H1 (cell line): ENCODE measurements around the gene RASL11B. TPM values are rescaled to one million over a fixed set of nuclear protein-coding genes. Genes with fewer than 3 reads are reported as not detected.

ENCODE experiments used
- CTCF ChIA-PET: fragments of 300-600 bp; sonication (Branson Sonifier 250); formaldehyde crosslinking; loops from one replicate; lab custom pipeline; 2021; ENCODE audit not compliant: partially characterized antibody; lab: Charles Lee
- POLR2A ChIA-PET: fragments of 300-600 bp; sonication (Branson Sonifier 250); formaldehyde crosslinking; loops from one replicate; lab custom pipeline; 2021; ENCODE audit warnings: inconsistent platforms; ENCODE audit not compliant: partially characterized antibody; lab: Charles Lee
- DNase-seq, 2 experiments: peaks; one replicate each; pipeline versions ENCODE4 v3.0.0 to v3.0.0-alpha.2; 2010 to 2022; ENCODE audit warnings: low spot score in 2 of 2, low read depth in 1 of 2, mixed read lengths in 1 of 2
- FAIRE-seq: peaks from 2 replicates; lab custom pipeline; 2011; peaks lifted over from hg19 to GRCh38; lab: Jason Lieb, UNC
- H2AFZ ChIP-seq: 2 replicates; pipeline ENCODE4 v1.8.1; 2012; ENCODE audit warnings: low read length, inconsistent platforms
- H2AK5ac ChIP-seq: 2 replicates; pipeline ENCODE4 v1.6.1; 2013; ENCODE audit warnings: low read depth, low read length
- H2BK120ac ChIP-seq: replicated peaks from 2 replicates; pipeline ENCODE3; 2013; ENCODE audit warnings: low read depth, low read length, inconsistent platforms
- H2BK12ac ChIP-seq: 2 replicates; pipeline ENCODE4 v1.6.1; 2013; ENCODE audit warnings: low read depth, low read length
- H2BK15ac ChIP-seq: 2 replicates; pipeline ENCODE4 v1.6.1; 2013; ENCODE audit warnings: low read length
- H2BK20ac ChIP-seq: 2 replicates; pipeline ENCODE4 v1.6.1; 2013; ENCODE audit warnings: low read length
- H2BK5ac ChIP-seq: 2 replicates; pipeline ENCODE4 v1.6.1; 2013; ENCODE audit warnings: low read depth, low read length
- H3K14ac ChIP-seq: 2 replicates; pipeline ENCODE4 v1.6.1; 2013; ENCODE audit warnings: inconsistent platforms; ENCODE audit not compliant: insufficient read length
- H3K18ac ChIP-seq: 2 replicates; pipeline ENCODE4 v1.6.1; 2013; ENCODE audit warnings: low read length; ENCODE audit errors: extremely low read depth
- H3K23ac ChIP-seq: 2 replicates; pipeline ENCODE4 v1.6.1; 2013; ENCODE audit warnings: inconsistent platforms; ENCODE audit not compliant: insufficient read length
- H3K23me2 ChIP-seq: 2 replicates; pipeline ENCODE4 v1.6.1; 2013; ENCODE audit warnings: low read depth, low read length
- H3K27ac ChIP-seq: 2 replicates; pipeline ENCODE4 v1.6.1; 2011; ENCODE audit warnings: low read depth, low read length, inconsistent platforms
- H3K27me3 ChIP-seq, 4 experiments: replicated peaks in 1 of 4; 1 replicate in 1 of 4; 2 replicates in 3 of 4; pipeline versions ENCODE4 v1.6.1 to v1.8.1; 2011 to 2013; ENCODE audit warnings: low read length in 3 of 4, mild to moderate bottlenecking in 3 of 4, inconsistent platforms in 2 of 4, mixed read lengths in 2 of 4, moderate library complexity in 1 of 4; ENCODE audit not compliant: control insufficient read depth in 3 of 4, insufficient read depth in 3 of 4; ENCODE audit errors: extremely low read depth in 1 of 4
- H3K36me3 ChIP-seq, 4 experiments: 2 replicates each; pipeline versions ENCODE4 v1.6.1 to v1.8.1; 2011 to 2013; ENCODE audit warnings: mild to moderate bottlenecking in 4 of 4, low read length in 3 of 4, moderate library complexity in 2 of 4, control low read depth in 1 of 4, inconsistent platforms in 1 of 4; ENCODE audit not compliant: insufficient read depth in 4 of 4, control insufficient read depth in 2 of 4
- H3K4ac ChIP-seq: replicated peaks from 2 replicates; pipeline ENCODE3; 2013; ENCODE audit warnings: low read length, low read depth, mixed read lengths, inconsistent platforms; ENCODE audit not compliant: insufficient read length
- H3K4me1 ChIP-seq, 4 experiments: replicated peaks in 1 of 4; 1 replicate in 1 of 4; 2 replicates in 3 of 4; pipeline versions ENCODE4 v1.6.1 to v1.8.1; 2011 to 2013; ENCODE audit warnings: low read length in 3 of 4, inconsistent platforms in 2 of 4, mixed read lengths in 1 of 4; ENCODE audit not compliant: insufficient read depth in 4 of 4, control insufficient read depth in 3 of 4
- H3K4me2 ChIP-seq, 2 experiments: 2 replicates each; pipeline versions ENCODE4 v1.6.1 to v1.8.1; 2011 to 2013; ENCODE audit warnings: low read depth in 2 of 2, low read length in 2 of 2, control low read depth in 1 of 2, inconsistent platforms in 1 of 2, mild to moderate bottlenecking in 1 of 2; ENCODE audit not compliant: insufficient read depth in 1 of 2
- H3K4me3 ChIP-seq, 4 experiments: fragments of 200-600, 300-600 bp in 1 of 4; sonication (generic), shearing (Covaris generic), sonication (Bioruptor Twin) in 1 of 4; 2 replicates each; pipeline versions ENCODE4 v1.5.1 to v1.8.1; 2011 to 2016; ENCODE audit warnings: low read length in 4 of 4, low read depth in 3 of 4, control low read depth in 2 of 4, inconsistent platforms in 2 of 4, mild to moderate bottlenecking in 2 of 4, mixed read lengths in 1 of 4, moderate library complexity in 1 of 4; ENCODE audit not compliant: insufficient read depth in 2 of 4; ENCODE audit errors: extremely low read depth in 1 of 4
- H3K56ac ChIP-seq: replicated peaks from 2 replicates; pipeline ENCODE3; 2013; ENCODE audit warnings: low read depth, mild to moderate bottlenecking, mixed read lengths, low read length, inconsistent platforms; ENCODE audit not compliant: insufficient read length
- H3K79me1 ChIP-seq: 2 replicates; pipeline ENCODE4 v1.6.1; 2013; ENCODE audit warnings: low read depth, low read length, control low read depth
- H3K79me2 ChIP-seq, 2 experiments: 2 replicates each; pipeline versions ENCODE4 v1.6.1 to v1.8.1; 2012 to 2013; ENCODE audit warnings: low read length in 2 of 2, mild to moderate bottlenecking in 2 of 2, inconsistent platforms in 1 of 2; ENCODE audit not compliant: insufficient read depth in 2 of 2, control insufficient read depth in 1 of 2
- H3K9ac ChIP-seq, 4 experiments: replicated peaks in 1 of 4; 1 replicate in 1 of 4; 2 replicates in 3 of 4; pipeline versions ENCODE4 v1.6.1 to v1.8.1; 2011 to 2013; ENCODE audit warnings: low read depth in 3 of 4, low read length in 3 of 4, control low read depth in 2 of 4, mild to moderate bottlenecking in 2 of 4, moderate library complexity in 2 of 4, inconsistent platforms in 1 of 4; ENCODE audit errors: extremely low read depth in 1 of 4
- H3K9me3 ChIP-seq, 2 experiments: 2 replicates each; pipeline versions ENCODE4 v1.6.1 to v1.8.1; 2012 to 2013; ENCODE audit warnings: mild to moderate bottlenecking in 2 of 2, moderate library complexity in 2 of 2, control low read depth in 1 of 2, inconsistent platforms in 1 of 2, low read depth in 1 of 2, low read length in 1 of 2, mixed read lengths in 1 of 2; ENCODE audit not compliant: insufficient read depth in 2 of 2
- H4K20me1 ChIP-seq, 2 experiments: replicated peaks in 1 of 2; 2 replicates each; pipeline versions ENCODE3 to v1.8.1; 2011 to 2013; ENCODE audit warnings: inconsistent platforms in 2 of 2, low read length in 2 of 2, mild to moderate bottlenecking in 1 of 2; ENCODE audit not compliant: insufficient read depth in 2 of 2, control insufficient read depth in 1 of 2
- H4K5ac ChIP-seq: 2 replicates; pipeline ENCODE4 v1.6.1; 2013; ENCODE audit warnings: low read length, low read depth, mixed read lengths, inconsistent platforms; ENCODE audit not compliant: insufficient read length
- H4K8ac ChIP-seq: 2 replicates; pipeline ENCODE4 v1.8.0; 2013; ENCODE audit warnings: mild to moderate bottlenecking, moderate library complexity, low read length, inconsistent platforms; ENCODE audit not compliant: insufficient read depth; ENCODE audit errors: extremely low read depth
- H4K91ac ChIP-seq: replicated peaks from 2 replicates; pipeline ENCODE3; 2013; ENCODE audit warnings: low read length, mixed read lengths, inconsistent platforms; ENCODE audit not compliant: insufficient read length
- JUN ChIP-seq: IDR thresholded peaks from 2 replicates; pipeline ENCODE4 v1.6.1; 2011; ENCODE audit warnings: low read depth, mild to moderate bottlenecking, improper control_type of control experiment, low read length
- SAP30 ChIP-seq: fragments of 300-600 bp; sonication (generic); IDR thresholded peaks from 2 replicates; pipeline ENCODE4 v1.7.1; 2012; ENCODE audit warnings: low read length, moderate library complexity, mild to moderate bottlenecking, inconsistent platforms; ENCODE audit not compliant: insufficient read depth, insufficient replicate concordance
- SIX5 ChIP-seq: IDR thresholded peaks from 2 replicates; pipeline ENCODE4 v1.6.1; 2011; ENCODE audit warnings: mild to moderate bottlenecking, low read depth, low read length
- WGBS, 2 experiments: shearing (Covaris generic) in 1 of 2; methylation state at CpG; one replicate each; pipeline versions ENCODE4 v1.1.6 to v1.1.7; 2013 to 2015; ENCODE audit warnings: low lambda C conversion rate in 2 of 2, mixed read lengths in 2 of 2, inconsistent platforms in 1 of 2, low coverage in 1 of 2, missing lambda C conversion rate in 1 of 2; ENCODE audit not compliant: insufficient replicate concordance in 2 of 2, insufficient coverage in 1 of 2, insufficient read length in 1 of 2; ENCODE audit errors: extremely low coverage in 1 of 2, missing lambda C conversion rate in 1 of 2; 5-methylcytosine and 5-hydroxymethylcytosine counted together
- polyA plus RNA-seq, 7 experiments: library from polyadenylated mRNA; depleted of rRNA in 3 of 7; stranded (reverse) in 5 of 7; unstranded in 2 of 7; fragments of >200 nt in 5 of 7; fragments of 200-250 nt in 2 of 7; gene quantifications; 1 replicate in 5 of 7; 2 replicates in 1 of 7; 4 replicates in 1 of 7; pipeline versions ENCODE4 v1.2.1 to v1.2.3, GENCODE V29; 2011 to 2013; ENCODE audit warnings: missing spikeins in 2 of 7, mixed read lengths in 2 of 7
- total RNA-seq: library from RNA; stranded (reverse); fragmentation: NEBNext Ultra II Directional; extraction: Animal tissue kit (Norgen Biotek cat#: 25700); gene quantifications from 2 replicates; pipeline ENCODE4 v1.2.1, GENCODE V29; 2021

The RASL11B gene
- total and polyA plus RNA-seq, 2 of the 8 experiments (the other 6 are each of a cell fraction or from before 2014, with no cell fraction given), result 49.8 to 75.5 TPM

DNA sequence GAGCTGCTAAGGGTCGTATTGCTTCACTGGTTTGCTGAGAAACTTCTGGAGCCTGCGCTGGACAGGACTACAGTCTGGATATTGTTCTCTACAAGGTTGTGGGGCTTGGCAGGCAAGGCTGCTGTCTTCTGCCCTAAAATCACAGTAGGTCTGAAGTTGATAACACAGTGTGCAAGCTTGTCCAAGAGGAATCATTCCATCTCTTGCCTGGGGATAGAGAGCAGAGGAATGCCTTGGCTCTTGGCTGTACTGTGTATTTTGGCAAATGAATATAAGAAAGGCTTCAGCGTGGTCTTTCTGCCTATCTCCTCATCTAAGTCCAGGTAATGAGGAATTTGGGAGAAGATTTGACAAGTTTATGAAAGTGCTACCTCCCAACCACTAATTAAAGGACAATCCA is 9.4 kb upstream of the RASL11B start:
- Histone ChIP-seq H3K14ac (no peak overlapping the region), H3K4me3 (no peak overlapping the region), H4K91ac (no peak overlapping the region), H4K8ac (no peak overlapping the region), H3K4me1 (peaks cover 0 to 11% (median 3%) of the 10 kb centered on the region in 4 experiments; a peak in 3 of 7 replicates), H3K4me2 (no peak overlapping the region), H4K5ac (no peak overlapping the region), H3K56ac (no peak overlapping the region), H3K23ac (no peak overlapping the region), H3K79me2 (no peaks in the 10 kb centered on the region), H2AFZ (peak overlapping the region; percentile 71; the same call in 1 of the 2 replicates), H3K9me3 (peaks cover 4 to 7% of the 10 kb centered on the region in 2 experiments; a peak in 1 of 4 replicates), H3K18ac (no peak overlapping the region), H2BK15ac (no peak overlapping the region), H2BK20ac (no peak overlapping the region), H2BK120ac (no peak overlapping the region), H3K36me3 (no peaks in the 10 kb centered on the region), H3K23me2 (no peaks in the 10 kb centered on the region; the same call in 1 of the 2 replicates), H3K27ac (no peak overlapping the region), H2BK12ac (no peak overlapping the region; the same call in 1 of the 2 replicates), H3K4ac (no peak overlapping the region), H3K9ac (no peak overlapping the region), H3K79me1 (no peaks in the 10 kb centered on the region), H2BK5ac (0 out of 2 replicates have a peak overlapping the region, but pooled peaks have one; percentile 2), H4K20me1 (no peaks in the 10 kb centered on the region), H3K27me3 (no peaks in the 10 kb centered on the region), H2AK5ac (no peak overlapping the region)
- ChIA-PET POLR2A (interaction anchor here (0.8 to 2.0 kb wide), 10 partner anchors 9 to 140 kb away, joined by 4 to 7 read pairs (median 6); partner anchors contain the start of genes ERVMER34-1 and RASL11B), CTCF (interaction anchor here (0.6 to 1.4 kb wide), 5 partner anchors 8 to 125 kb away, joined by 3 to 4 read pairs (median 3); no protein-coding TSS in a partner anchor)
- DNase-seq, result no peak
- TF ChIP-seq JUN (no peak), SAP30 (no peak), SIX5 (no peak)
- FAIRE-seq, result no peak
- 68% methylated on average over 3 of the region's 3 CpGs; no CpG with 5 or more reads in 1 of the 2 experiments for WGBS, 2 experiments
